HepG2 (cell line): ENCODE measurements around the gene GMFB. TPM values are rescaled to one million over a fixed set of nuclear protein-coding genes. Genes with fewer than 3 reads are reported as not detected.

ENCODE experiments used
- BCL6 ChIP-seq: IDR thresholded peaks from 2 replicates; pipeline ENCODE4 v1.6.1; 2016; ENCODE audit warnings: missing genetic modification reagents, missing compliant biosample characterization
- ESRRA ChIP-seq: sonication (generic); formaldehyde crosslinking; IDR thresholded peaks from 2 replicates; pipeline ENCODE4 v1.5.1; 2020; ENCODE audit warnings: mild to moderate bottlenecking, low read depth, missing genetic modification reagents
- FOSL1 ChIP-seq: sonication (generic); formaldehyde crosslinking; IDR thresholded peaks from 2 replicates; pipeline ENCODE4 v1.9.0; 2021; ENCODE audit warnings: missing genetic modification reagents, borderline replicate concordance
- MIXL1 ChIP-seq: IDR thresholded peaks from 2 replicates; pipeline ENCODE4 v1.6.1; 2016
- MZF1 ChIP-seq: sonication (generic); formaldehyde crosslinking; IDR thresholded peaks from 2 replicates; pipeline ENCODE4 v1.8.1; 2023; ENCODE audit warnings: mild to moderate bottlenecking, missing genetic modification reagents, borderline replicate concordance
- REPIN1 ChIP-seq: sonication (generic); formaldehyde crosslinking; IDR thresholded peaks from 2 replicates; pipeline ENCODE4 v1.8.0; 2022; ENCODE audit warnings: missing genetic modification reagents, low read depth, mild to moderate bottlenecking, borderline replicate concordance
- SP5 ChIP-seq: IDR thresholded peaks from 2 replicates; pipeline ENCODE4 v1.6.1; 2016; ENCODE audit warnings: low read depth, borderline replicate concordance
- ZBTB26 ChIP-seq: IDR thresholded peaks from 2 replicates; pipeline ENCODE4 v1.6.1; 2016; ENCODE audit warnings: missing compliant biosample characterization, missing genetic modification reagents, borderline replicate concordance
- ZNF318 ChIP-seq: sonication (generic); formaldehyde crosslinking; IDR thresholded peaks from 2 replicates; pipeline ENCODE4 v1.4.0; 2020; ENCODE audit warnings: mild to moderate bottlenecking, missing genetic modification reagents
- ZNF430 ChIP-seq: sonication (generic); formaldehyde crosslinking; IDR thresholded peaks from 2 replicates; pipeline ENCODE4 v1.9.0; 2021; ENCODE audit warnings: mild to moderate bottlenecking, missing genetic modification reagents
- ZNF562 ChIP-seq: sonication (generic); formaldehyde crosslinking; IDR thresholded peaks from 2 replicates; pipeline ENCODE4 v1.8.0; 2022; ENCODE audit warnings: missing genetic modification reagents, borderline replicate concordance
- ZNF569 ChIP-seq: sonication (generic); formaldehyde crosslinking; IDR thresholded peaks from 2 replicates; pipeline ENCODE4 v1.5.0; 2020; ENCODE audit warnings: mild to moderate bottlenecking, missing genetic modification reagents, moderate library complexity, borderline replicate concordance
- ZNF574 ChIP-seq: sonication (generic); formaldehyde crosslinking; IDR thresholded peaks from 2 replicates; pipeline ENCODE4 v1.4.0; 2020; ENCODE audit warnings: missing genetic modification reagents
- ZNF749 ChIP-seq: sonication (generic); formaldehyde crosslinking; IDR thresholded peaks from 2 replicates; pipeline ENCODE4 v1.8.0; 2022; ENCODE audit warnings: mild to moderate bottlenecking, missing genetic modification reagents, moderate library complexity, borderline replicate concordance
- polyA plus RNA-seq, 8 experiments: library from polyadenylated mRNA; depleted of rRNA in 3 of 8; stranded (reverse) in 7 of 8; unstranded in 1 of 8; fragments of >200 nt; fragmentation: Illumina TruSeq in 4 of 8; extraction: Trizol in 4 of 8; gene quantifications; 2 replicates each; pipeline versions ENCODE4 v1.2.1 to v1.2.3, GENCODE V29; 2011 to 2016; ENCODE audit warnings: low read depth in 4 of 8, missing spikeins in 1 of 8, mixed read lengths in 1 of 8; ENCODE audit not compliant: insufficient read depth in 1 of 8
- total RNA-seq, 5 experiments: library from RNA; depleted of rRNA; stranded (reverse); fragments of >200 nt; fragmentation: Illumina TruSeq; extraction: Trizol; gene quantifications; 2 replicates each; pipeline ENCODE4 v1.2.3, GENCODE V29; 2016; ENCODE audit warnings: low read depth in 1 of 5

GMFB gene
- total and polyA plus RNA-seq, 2 of the 13 experiments (the other 11 are each of a cell fraction or from before 2014, with no cell fraction given): 17.3 to 68.2 TPM

GRCh38 chr14:54509546-54510501 is 21.0 kb upstream of the GMFB start, which contains the start of gene CGRRF1 (continued):
- TF ChIP-seq ZNF318 (CRISPR knock-in tag) (no peak; the same call in 1 of the 2 replicates), FOSL1 (CRISPR knock-in tag) (no peak), ZBTB26 (CRISPR knock-in tag) (peak; percentile 56; the same call in 1 of the 2 replicates), SP5 (CRISPR knock-in tag) (peak; percentile 59; the same call in 1 of the 2 replicates), ZNF749 (CRISPR knock-in tag) (no peak; the same call in 1 of the 2 replicates), ZNF562 (CRISPR knock-in tag) (no peak), BCL6 (peak; percentile 52; the same call in 1 of the 2 replicates), MIXL1 (CRISPR knock-in tag) (peak; percentile 51; the same call in 1 of the 2 replicates), MZF1 (CRISPR knock-in tag) (no peak; the same call in 1 of the 2 replicates), ZNF574 (CRISPR knock-in tag) (peak; percentile 91), REPIN1 (CRISPR knock-in tag) (peak; percentile 89; the same call in 1 of the 2 replicates), ZNF569 (CRISPR knock-in tag) (no peak; the same call in 1 of the 2 replicates), ESRRA (CRISPR knock-in tag) (no peak), ZNF430 (CRISPR knock-in tag) (peak; percentile 73; the same call in 1 of the 2 replicates)
